GM23248 (cell line): ENCODE data around the gene LRMDA.

Experiments
- EZH2 ChIP-seq: fragments of 200-600 bp; sonication (generic); IDR thresholded peaks from 2 replicates; pipeline ENCODE4 v1.6.1; 2018; ENCODE audit warnings: antibody characterized with exemption, mild to moderate bottlenecking; ENCODE audit not compliant: insufficient read depth, poor library complexity, severe bottlenecking
- EZH2phosphoT487 ChIP-seq: fragments of 200-600 bp; sonication (generic); IDR thresholded peaks from 2 replicates; pipeline ENCODE4 v1.6.1; 2018; ENCODE audit warnings: antibody characterized with exemption, moderate library complexity, mild to moderate bottlenecking, low read depth; ENCODE audit not compliant: insufficient read depth

GRCh38 chr10:75858339-75858738 is 426.9 kb downstream of the LRMDA start:
- TF ChIP-seq EZH2phosphoT487 (no peak), EZH2 (no peak)
